ENCODE results near the gene POU2F2.
A peak's percentile ranks its signal among the peaks of the same experiment; 100 is the strongest.

The POU2F2 gene

GRCh38 chr19:42091300-42091699, 40.9 kb downstream of the POU2F2 start:
- DNase-seq, result no peak
- intact Hi-C loops (cut with DNase I), result no loop called here

- no peak for DNase-seq
- intact Hi-C loops (cut with DNase I), result no loop called here
Measured at GRCh38 chr19:42090672-42091071, 41.6 kb downstream of the POU2F2 start.

- DNase-seq, result no peak
- intact Hi-C loops (cut with DNase I), result no loop called here
Measured at GRCh38 chr19:42089772-42090171, 42.5 kb downstream of the POU2F2 start.

- intact Hi-C loops (cut with DNase I), result no loop called here
- no peak for DNase-seq
Measured at GRCh38 chr19:42089191-42089750, 43.0 kb downstream of the POU2F2 start.

DNA sequence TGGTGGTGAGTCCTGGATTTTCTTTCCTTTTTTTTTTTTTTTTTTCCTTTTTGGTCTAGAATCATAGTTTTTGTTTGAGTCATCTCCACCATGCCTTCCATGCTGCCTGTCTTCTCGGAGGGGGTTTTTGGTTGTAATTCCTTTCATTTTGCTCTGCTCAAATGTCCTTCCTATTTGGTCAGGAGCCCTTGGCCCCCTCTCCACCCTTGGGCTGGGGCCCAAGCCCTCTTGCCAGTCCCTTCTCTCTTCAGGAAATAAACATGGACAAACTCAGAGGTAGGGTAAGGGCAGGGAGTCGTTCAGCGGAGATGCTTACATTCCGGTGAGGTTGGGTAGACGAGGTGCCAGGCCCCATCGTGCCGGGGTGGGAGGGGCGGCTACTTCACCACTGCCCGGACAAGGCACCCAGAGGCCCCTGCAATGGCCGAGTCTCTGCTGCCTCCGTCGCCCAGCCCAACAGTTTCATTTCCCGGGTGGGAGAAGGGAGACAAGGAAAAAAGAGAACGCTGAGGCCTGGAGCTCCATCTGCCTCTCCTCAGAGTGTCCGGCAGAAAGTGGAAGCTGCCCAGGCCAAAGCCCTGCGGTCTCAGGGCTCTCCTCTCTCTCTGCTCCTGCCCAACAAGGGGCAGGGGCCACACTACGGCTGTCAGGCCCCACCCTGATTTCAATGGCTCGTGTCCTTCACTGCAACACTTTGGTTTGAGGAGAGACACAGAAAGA, 43.6 kb downstream of the POU2F2 start:
- intact Hi-C loops (cut with DNase I), result no loop called here
- no peak for DNase-seq

GRCh38 chr19:42086770-42087550, 45.3 kb downstream of the POU2F2 start:
- no peak for DNase-seq
- intact Hi-C loops (cut with DNase I), result no loop called here

DNA sequence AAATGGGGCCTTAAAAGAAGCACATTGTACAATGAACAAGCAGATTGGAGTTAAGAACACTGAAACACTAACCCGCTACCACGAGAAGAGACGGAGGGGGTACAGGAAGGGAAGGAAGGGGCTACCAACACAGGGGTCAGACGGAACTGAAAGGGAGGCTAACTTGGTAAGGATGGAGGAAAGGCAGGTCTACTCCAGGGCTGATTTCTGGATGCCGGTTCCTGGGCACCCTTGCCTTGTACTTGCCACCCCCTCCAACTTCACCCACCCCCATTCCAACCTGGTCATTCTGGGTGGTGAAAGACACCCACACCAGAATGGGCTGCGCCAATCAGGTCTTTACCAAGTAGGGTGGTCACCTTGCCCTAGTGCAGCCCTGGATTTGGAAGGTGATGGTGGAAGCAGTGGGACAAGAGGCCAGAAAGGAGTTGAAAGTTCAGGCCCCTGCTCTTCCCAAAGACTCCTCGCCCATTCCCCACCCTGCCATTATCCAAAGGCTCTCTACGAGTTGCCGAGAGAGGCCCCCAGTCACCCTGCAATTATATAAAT, 46.0 kb downstream of the POU2F2 start:
- DNase-seq, result no peak
- intact Hi-C loops (cut with DNase I), result no loop called here

DNA sequence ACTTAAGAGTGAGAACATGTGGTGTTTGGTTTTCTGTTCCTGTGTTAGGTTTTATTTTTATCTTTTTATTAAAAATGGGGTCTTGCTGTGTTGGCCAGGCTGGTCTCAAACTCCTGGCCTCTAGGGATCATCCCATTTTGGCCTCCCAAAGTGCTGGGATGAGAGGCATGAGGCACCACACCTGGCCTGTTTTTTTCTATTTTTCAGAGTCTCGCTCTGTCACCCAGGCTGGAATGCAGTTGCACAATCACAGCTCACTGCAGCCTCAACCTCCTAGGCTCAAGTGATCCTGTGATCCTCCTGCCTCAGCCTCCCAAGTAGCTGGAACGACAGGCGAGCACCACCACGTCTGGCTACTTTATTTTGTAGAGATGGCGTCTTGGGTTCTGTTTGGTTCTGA, 48.7 kb downstream of the POU2F2 start:
- intact Hi-C loops (cut with DNase I), result no loop called here
- DNase-seq, result no peak

DNA sequence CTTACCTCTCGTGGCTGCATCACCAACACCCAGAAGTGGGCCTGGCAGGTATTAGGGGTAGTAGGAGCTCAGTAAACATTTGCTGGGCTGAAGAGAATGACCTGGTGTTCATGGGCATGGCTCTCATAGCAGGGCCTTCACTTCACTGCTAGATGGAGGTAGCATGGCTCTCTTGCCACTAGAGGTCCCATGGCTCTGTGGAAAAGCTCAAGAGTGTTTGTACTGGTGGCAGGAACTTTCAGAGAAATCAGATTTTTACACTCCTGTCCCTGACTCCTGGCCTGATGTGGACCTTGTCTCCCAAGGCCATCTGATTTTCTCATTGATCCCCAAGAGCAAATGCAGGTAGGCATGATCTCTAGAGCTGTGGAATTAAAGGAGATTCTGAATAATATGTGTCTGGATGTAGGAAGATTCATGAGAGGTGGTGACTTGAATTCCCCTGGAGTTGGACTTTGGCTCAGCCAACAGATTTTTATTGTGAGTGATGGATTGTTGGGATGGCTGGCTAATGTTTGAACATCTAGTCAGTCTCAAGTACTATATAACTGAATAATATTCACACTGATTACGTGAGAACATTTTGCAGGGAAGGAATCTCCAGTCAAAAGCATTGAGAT, 50.6 kb downstream of the POU2F2 start:
- intact Hi-C loops (cut with DNase I), result no loop called here

DNA sequence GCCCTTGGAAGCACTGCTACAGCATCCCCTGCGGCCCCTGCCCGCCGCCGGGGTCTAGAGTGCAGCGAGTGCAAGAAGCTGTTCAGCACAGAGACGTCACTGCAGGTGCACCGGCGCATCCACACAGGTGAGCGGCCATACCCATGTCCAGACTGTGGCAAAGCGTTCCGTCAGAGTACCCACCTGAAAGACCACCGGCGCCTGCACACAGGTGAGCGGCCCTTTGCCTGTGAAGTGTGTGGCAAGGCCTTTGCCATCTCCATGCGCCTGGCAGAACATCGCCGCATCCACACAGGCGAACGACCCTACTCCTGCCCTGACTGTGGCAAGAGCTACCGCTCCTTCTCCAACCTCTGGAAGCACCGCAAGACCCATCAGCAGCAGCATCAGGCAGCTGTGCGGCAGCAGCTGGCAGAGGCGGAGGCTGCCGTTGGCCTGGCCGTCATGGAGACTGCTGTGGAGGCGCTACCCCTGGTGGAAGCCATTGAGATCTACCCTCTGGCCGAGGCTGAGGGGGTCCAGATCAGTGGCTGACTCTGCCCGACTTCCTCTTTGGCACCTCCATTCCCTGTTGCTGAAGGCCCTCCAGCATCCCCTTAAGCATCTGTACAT, 51.4 kb downstream of the POU2F2 start:
- intact Hi-C loops (cut with DNase I), result no loop called here
- no peak for DNase-seq

More for the DNA sequence above, 50.6 kb downstream of the POU2F2 start:
- DNase-seq, result peak in 10 of 42 donors; percentile 25 to 60 (median 46)

- no peak for DNase-seq
- intact Hi-C loops (cut with DNase I), result no loop called here
Measured at GRCh38 chr19:42079886-42080763, 52.1 kb downstream of the POU2F2 start.

- intact Hi-C loops (cut with DNase I), result no loop called here
- DNase-seq, result no peak
Measured at GRCh38 chr19:42079276-42079669, 53.0 kb downstream of the POU2F2 start.

DNA sequence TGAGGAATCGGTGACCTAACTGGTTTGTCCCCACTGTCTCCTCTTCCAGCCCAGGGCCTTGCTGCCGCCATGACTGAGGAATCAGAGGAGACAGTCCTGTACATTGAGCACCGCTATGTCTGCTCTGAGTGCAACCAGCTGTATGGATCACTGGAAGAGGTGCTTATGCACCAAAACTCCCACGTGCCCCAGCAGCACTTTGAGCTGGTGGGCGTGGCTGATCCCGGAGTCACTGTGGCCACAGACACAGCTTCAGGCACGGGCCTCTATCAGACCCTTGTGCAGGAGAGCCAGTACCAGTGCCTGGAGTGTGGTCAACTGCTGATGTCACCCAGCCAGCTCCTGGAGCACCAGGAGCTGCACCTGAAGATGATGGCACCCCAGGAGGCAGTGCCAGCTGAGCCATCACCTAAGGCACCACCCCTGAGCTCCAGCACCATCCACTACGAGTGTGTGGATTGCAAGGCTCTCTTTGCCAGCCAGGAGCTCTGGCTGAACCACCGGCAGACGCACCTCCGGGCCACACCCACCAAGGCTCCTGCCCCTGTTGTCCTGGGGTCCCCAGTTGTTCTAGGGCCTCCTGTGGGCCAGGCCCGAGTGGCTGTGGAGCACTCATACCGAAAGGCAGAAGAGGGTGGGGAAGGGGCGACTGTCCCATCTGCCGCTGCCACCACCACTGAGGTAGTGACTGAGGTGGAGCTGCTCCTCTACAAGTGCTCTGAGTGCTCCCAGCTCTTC, 53.5 kb downstream of the POU2F2 start:
- peak in 21 of 42 donors; percentile 14 to 61 (median 38) for DNase-seq
- intact Hi-C loops (cut with DNase I), result no loop called here

- intact Hi-C loops (cut with DNase I), result no loop called here
- DNase-seq, result no peak
Measured at GRCh38 chr19:42078058-42078457, 54.2 kb downstream of the POU2F2 start.

GRCh38 chr19:42076380-42076944, 55.8 kb downstream of the POU2F2 start:
- DNase-seq, result peak in 8 of 42 donors; percentile 21 to 42 (median 31)
- intact Hi-C loops (cut with DNase I), result no loop called here

- DNase-seq, result peak; percentile 91 to 99 (median 98)
- intact Hi-C loops (cut with DNase I), result no loop called here
Measured at GRCh38 chr19:42075616-42076379, 56.4 kb downstream of the POU2F2 start, which contains the start of gene ZNF574. Gene ZNF574, plus strand, starts transcription at chr19:42076166. Its CDS starts 2,441 bp downstream, at chr19:42078607.

GRCh38 chr19:42075364-42075615, 57.0 kb downstream of the POU2F2 start:
- no peak for DNase-seq
- intact Hi-C loops (cut with DNase I), result no loop called here
